ENCODE measurements around the gene KLK2.

DNA sequence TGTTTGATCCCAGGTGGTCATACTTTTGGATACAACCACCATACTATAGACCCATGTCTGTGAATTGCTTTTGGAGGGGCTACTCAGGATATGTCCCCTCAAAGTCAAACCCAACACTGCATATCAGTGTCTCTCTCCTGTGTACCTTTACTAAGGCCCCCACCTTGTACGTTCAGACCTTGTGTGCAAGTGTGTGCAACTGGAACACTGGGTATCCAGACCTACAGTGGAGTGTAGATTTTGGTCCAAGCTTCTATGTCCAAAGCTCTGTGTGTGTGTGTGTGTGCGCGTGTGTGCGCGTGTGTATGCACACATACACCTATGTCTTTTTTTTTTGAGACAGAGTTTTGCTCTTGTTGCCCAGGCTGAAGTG lies 18.0 kb downstream of the KLK2 start:
- no peak for TF ChIP-seq POLR2A (IDR thresholded peaks at IDR 0.05; ENCODE audit: low read depth, low read length)
- no peak for TF ChIP-seq POLR2AphosphoS5 (IDR thresholded peaks at IDR 0.05; ENCODE audit: low read depth, low read length)
- TF ChIP-seq TAF1 (IDR thresholded peaks at IDR 0.05; ENCODE audit: low read depth, low read length): no peak
